Parathyroid adenoma (tissue), 2 donors: ENCODE data around the gene KLHDC4.

Source experiments
- H2AFZ ChIP-seq: fragments of 300-600 bp; sonication (generic); one replicate; pipeline ENCODE4 v1.7.0; 2017; ENCODE audit warnings: antibody characterized with exemption, mild to moderate bottlenecking
- H3K27ac ChIP-seq: fragments of 300-600 bp; sonication (generic); one replicate; pipeline ENCODE4 v1.7.0; 2017
- H3K27me3 ChIP-seq: fragments of 300-600 bp; sonication (generic); one replicate; pipeline ENCODE4 v1.7.0; 2017; ENCODE audit warnings: low read length; ENCODE audit not compliant: control insufficient read depth, insufficient read depth
- H3K36me3 ChIP-seq: fragments of 300-600 bp; sonication (generic); one replicate; pipeline ENCODE4 v1.7.0; 2017; ENCODE audit warnings: low read length; ENCODE audit not compliant: control insufficient read depth, insufficient read depth
- H3K4me1 ChIP-seq: fragments of 300-600 bp; sonication (generic); one replicate; pipeline ENCODE4 v1.7.0; 2017; ENCODE audit warnings: control low read depth
- H3K4me2 ChIP-seq: fragments of 300-600 bp; sonication (generic); one replicate; pipeline ENCODE4 v1.7.0; 2017; ENCODE audit warnings: low read length
- H3K4me3 ChIP-seq: fragments of 300-600 bp; sonication (generic); one replicate; pipeline ENCODE4 v1.7.0; 2017; ENCODE audit warnings: low read depth, low read length
- H3K79me2 ChIP-seq: fragments of 300-600 bp; sonication (generic); one replicate; pipeline ENCODE4 v1.7.0; 2017; ENCODE audit warnings: control low read depth
- H3K9ac ChIP-seq: fragments of 300-600 bp; sonication (generic); one replicate; pipeline ENCODE4 v1.7.0; 2017; ENCODE audit warnings: mild to moderate bottlenecking
- H3K9me3 ChIP-seq: fragments of 300-600 bp; sonication (generic); one replicate; pipeline ENCODE4 v1.7.0; 2017; ENCODE audit warnings: low read length; ENCODE audit not compliant: control insufficient read depth
- TF ChIP-seq, protein P1 (sequence below): fragments of 300-600 bp; sonication (generic); IDR thresholded peaks from one replicate; pipeline ENCODE4 v1.7.0; 2017; ENCODE audit warnings: antibody characterized with exemption, mild to moderate bottlenecking
- donor health status: primary hyperparathyroidism.

KLHDC4 gene

DNA sequence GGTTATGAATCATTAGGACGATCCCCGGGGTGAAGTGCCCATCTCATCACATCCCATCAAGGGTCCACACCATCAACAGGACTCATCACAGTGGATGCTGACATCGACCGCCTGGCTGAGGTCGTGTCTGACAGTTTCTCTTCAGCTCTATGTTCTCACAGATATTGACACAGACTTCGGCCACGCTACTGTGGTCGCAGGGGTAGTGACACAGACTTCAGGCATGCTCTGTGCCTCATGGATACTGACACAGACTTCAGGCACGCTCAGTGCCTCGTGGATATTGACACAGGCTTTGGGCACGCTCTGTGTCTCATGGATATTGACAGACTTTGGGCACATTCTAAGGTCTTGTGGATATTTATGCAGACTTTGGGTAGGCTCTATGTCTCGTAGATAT is 50.1 kb downstream of the KLHDC4 start:
- Histone ChIP-seq H3K4me3 (no peak overlapping the region), H3K27me3 (no peaks in the 10 kb centered on the region), H3K27ac (no peak overlapping the region), H3K9ac (no peak overlapping the region), H2AFZ (no peak overlapping the region), H3K36me3 (no peaks in the 10 kb centered on the region), H3K79me2 (peaks cover 8% of the 10 kb centered on the region), H3K4me2 (no peak overlapping the region), H3K4me1 (no peaks in the 10 kb centered on the region), H3K9me3 (no peaks in the 10 kb centered on the region)
- TF ChIP-seq, protein P1, sequence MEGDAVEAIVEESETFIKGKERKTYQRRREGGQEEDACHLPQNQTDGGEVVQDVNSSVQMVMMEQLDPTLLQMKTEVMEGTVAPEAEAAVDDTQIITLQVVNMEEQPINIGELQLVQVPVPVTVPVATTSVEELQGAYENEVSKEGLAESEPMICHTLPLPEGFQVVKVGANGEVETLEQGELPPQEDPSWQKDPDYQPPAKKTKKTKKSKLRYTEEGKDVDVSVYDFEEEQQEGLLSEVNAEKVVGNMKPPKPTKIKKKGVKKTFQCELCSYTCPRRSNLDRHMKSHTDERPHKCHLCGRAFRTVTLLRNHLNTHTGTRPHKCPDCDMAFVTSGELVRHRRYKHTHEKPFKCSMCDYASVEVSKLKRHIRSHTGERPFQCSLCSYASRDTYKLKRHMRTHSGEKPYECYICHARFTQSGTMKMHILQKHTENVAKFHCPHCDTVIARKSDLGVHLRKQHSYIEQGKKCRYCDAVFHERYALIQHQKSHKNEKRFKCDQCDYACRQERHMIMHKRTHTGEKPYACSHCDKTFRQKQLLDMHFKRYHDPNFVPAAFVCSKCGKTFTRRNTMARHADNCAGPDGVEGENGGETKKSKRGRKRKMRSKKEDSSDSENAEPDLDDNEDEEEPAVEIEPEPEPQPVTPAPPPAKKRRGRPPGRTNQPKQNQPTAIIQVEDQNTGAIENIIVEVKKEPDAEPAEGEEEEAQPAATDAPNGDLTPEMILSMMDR, result no peak

DNA sequence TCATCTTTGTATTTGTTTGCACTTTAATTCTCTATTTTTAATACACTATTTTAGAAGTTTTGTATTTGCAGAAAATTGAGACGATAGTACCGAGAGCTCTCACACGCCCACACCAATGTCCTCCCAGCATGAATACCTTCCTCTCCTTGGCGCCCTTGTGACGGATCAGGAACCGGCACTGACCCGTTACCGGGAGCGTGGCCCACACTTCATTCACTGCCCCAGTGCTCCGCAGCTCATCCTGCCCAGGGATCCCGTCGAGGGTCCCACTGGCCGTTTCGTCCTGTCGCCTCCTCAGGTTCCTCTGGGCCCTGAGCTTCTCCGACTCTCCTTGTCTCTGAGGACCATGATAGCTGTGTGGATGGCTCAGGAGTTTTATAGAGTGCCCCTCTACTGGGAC is 50.6 kb downstream of the KLHDC4 start:
- Histone ChIP-seq H3K9me3 (no peaks in the 10 kb centered on the region), H3K4me1 (no peaks in the 10 kb centered on the region), H3K27ac (no peak overlapping the region), H3K79me2 (peaks cover 3% of the 10 kb centered on the region), H3K9ac (no peak overlapping the region), H3K36me3 (no peaks in the 10 kb centered on the region), H3K27me3 (no peaks in the 10 kb centered on the region), H3K4me2 (no peak overlapping the region), H3K4me3 (no peak overlapping the region), H2AFZ (no peak overlapping the region)
- TF ChIP-seq, protein P1, result no peak

DNA sequence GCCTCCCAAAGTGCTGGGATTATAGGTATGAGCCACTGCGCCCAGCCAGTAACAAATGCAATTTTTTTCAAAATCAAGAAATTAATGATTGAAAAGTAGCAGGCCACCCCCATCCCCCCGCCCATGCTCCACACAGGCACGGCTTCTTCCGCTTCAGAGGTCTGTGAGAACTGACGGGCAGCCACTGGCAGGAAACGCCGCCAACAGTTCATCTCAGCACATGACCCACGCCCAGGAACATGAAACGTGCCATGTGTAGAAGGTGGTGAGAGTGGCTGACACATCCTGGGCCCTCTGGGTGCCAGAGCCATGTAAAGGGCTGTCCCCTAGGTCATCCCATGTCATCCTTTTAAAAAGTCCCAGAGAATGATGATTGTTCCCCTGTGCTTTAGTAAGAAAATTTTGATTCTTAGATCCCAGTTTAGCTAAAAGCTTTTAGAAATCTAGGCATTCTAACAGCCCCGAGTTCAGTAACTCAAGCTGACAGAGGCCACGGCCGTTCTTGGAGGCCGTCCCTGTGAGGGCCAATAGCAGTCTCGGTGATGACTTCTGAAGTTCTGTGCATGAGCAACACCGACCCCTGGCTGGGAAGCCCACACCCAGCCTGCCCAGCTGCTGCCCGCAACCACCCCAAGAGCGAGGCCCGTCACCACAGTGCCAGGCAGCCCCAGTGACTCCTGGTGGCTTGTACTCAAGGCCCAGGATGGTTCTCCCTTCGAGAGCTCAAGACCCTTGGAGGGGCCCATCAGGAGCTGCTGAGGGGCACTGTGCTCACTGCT is 52.1 kb downstream of the KLHDC4 start:
- no peaks in the 10 kb centered on the region for H3K9me3 ChIP-seq
- no peaks in the 10 kb centered on the region for H3K36me3 ChIP-seq
- H3K79me2 ChIP-seq, result peaks cover 3% of the 10 kb centered on the region
- no peaks in the 10 kb centered on the region for H3K4me1 ChIP-seq
- H3K27ac ChIP-seq, result no peak overlapping the region
- H3K27me3 ChIP-seq, result no peaks in the 10 kb centered on the region
- H2AFZ ChIP-seq, result no peak overlapping the region
- H3K4me3 ChIP-seq, result no peak overlapping the region
- TF ChIP-seq, protein P1, result no peak
- no peak overlapping the region for H3K4me2 ChIP-seq
- H3K9ac ChIP-seq, result no peak overlapping the region

DNA sequence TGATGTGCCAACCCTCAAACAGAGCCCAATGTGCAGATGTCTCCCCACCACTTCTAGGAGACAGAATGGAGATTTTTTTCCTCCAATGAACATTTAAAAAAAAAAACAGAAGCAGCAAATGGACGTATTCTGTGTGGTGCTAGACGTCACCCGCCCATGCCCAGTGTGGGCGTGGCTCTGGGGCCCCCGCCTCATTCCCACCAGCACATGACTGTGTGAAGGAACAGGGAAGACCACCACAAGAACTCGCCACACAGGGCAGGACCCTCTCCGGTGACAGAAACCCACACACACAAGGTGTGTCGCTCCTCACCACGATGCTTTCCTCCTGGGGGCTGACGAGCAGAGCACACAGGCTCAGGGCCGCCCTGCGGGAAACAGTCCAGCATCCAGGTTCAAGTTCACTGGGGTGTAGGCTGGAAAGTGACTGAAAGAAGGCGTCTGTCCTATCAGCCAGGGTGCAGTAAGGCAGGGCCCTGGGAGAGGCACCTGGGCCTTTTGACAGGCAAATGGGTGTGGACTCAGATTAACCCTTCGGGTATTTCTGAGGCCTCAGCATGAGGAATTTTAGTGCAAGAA is 53.5 kb downstream of the KLHDC4 start:
- Histone ChIP-seq H3K36me3 (no peaks in the 10 kb centered on the region), H3K4me1 (no peaks in the 10 kb centered on the region), H3K4me3 (no peak overlapping the region), H3K27ac (no peak overlapping the region), H3K27me3 (no peaks in the 10 kb centered on the region), H3K4me2 (no peak overlapping the region), H3K9me3 (no peaks in the 10 kb centered on the region), H3K9ac (no peak overlapping the region), H2AFZ (no peak overlapping the region), H3K79me2 (peaks cover 3% of the 10 kb centered on the region)
- TF ChIP-seq, protein P1, result no peak

DNA sequence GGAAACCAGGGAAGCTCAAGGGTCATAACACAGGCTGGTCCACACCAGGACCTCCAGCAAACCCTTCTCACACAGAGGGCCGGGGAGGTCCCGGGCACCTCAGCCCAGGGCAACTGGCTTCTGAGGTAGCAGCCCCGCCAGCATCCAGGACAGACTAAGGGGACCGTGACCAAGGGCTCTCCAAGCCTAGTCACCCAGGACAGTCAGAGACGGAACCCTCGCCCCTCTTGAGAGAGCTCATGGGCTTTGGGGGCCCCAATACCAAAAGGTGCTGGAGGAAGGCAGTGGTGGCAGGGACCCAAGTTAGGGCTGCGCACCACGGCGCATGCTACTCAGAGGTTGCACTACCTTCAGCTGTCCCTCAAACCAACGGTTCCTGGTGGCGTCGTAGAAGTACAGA is 54.9 kb downstream of the KLHDC4 start:
- TF ChIP-seq, protein P1, result no peak
- H3K4me2 ChIP-seq, result no peak overlapping the region
- H3K79me2 ChIP-seq, result peaks cover 2% of the 10 kb centered on the region
- no peaks in the 10 kb centered on the region for H3K36me3 ChIP-seq
- no peak overlapping the region for H3K27ac ChIP-seq
- H2AFZ ChIP-seq, result no peak overlapping the region
- H3K27me3 ChIP-seq, result no peaks in the 10 kb centered on the region
- H3K4me3 ChIP-seq, result no peak overlapping the region
- H3K9me3 ChIP-seq, result no peaks in the 10 kb centered on the region
- H3K9ac ChIP-seq, result no peak overlapping the region
- no peaks in the 10 kb centered on the region for H3K4me1 ChIP-seq
